Bronchial epithelial cell (primary cell): ENCODE measurements around the gene CCSER1. TPM values are rescaled to one million over a fixed set of nuclear protein-coding genes. Genes with fewer than 3 reads are reported as not detected.
"Not testable (repeated sequence)": the region's sequence is repeated elsewhere in the genome, so short reads cannot be mapped to it uniquely, and the experiment has no call there.

ENCODE experiments used
- DNase-seq: peaks from one replicate; pipeline ENCODE4 v3.0.0-alpha.2; 2010; ENCODE audit warnings: low read depth
- FAIRE-seq: peaks from 2 replicates; lab custom pipeline; 2011; peaks lifted over from hg19 to GRCh38; lab: Jason Lieb, UNC
- H3K27me3 ChIP-seq: 2 replicates; pipeline ENCODE4 v1.5.1; 2011; ENCODE audit warnings: low read length; ENCODE audit not compliant: control insufficient read depth, insufficient read depth
- H3K36me3 ChIP-seq: 2 replicates; pipeline ENCODE4 v1.5.1; 2011; ENCODE audit warnings: low read length; ENCODE audit not compliant: control insufficient read depth, insufficient read depth
- H3K4me3 ChIP-seq: 2 replicates; pipeline ENCODE4 v1.5.1; 2011; ENCODE audit warnings: mild to moderate bottlenecking, low read depth, low read length, control low read depth
- total RNA-seq: library from RNA; depleted of rRNA; stranded (reverse); fragments of >200 nt; gene quantifications from 2 replicates; pipeline ENCODE4 v1.2.1, GENCODE V29; 2014
- TF ChIP-seq, protein P1 (sequence below): IDR thresholded peaks from 2 replicates; pipeline ENCODE4 v1.5.1; 2011; ENCODE audit warnings: mild to moderate bottlenecking, moderate library complexity, low read length, control low read depth, inconsistent platforms; ENCODE audit not compliant: insufficient read depth, severe bottlenecking

The CCSER1 gene
- total RNA-seq, 1 donor from 2014 or later = 6.6 TPM

DNA sequence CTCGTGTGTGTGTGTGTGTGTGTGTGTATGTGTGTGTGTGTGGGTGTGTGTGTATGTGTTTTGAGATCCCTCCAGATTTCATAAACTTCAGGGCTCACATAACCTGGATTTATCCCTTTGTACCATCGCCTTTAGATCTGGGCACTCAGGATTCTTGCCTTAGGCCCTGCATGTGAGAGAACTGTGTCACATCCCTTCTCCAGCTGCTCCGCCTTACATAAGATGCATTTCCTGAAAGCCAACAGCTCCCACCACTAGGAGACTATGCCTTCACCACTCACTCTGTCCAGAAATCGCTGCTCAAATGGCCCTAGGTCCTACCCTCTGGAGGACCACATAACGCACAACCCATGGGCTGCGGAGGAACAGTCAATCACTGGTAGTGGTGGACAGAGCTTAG lies 348.8 kb downstream of the CCSER1 start:
- TF ChIP-seq, protein P1, sequence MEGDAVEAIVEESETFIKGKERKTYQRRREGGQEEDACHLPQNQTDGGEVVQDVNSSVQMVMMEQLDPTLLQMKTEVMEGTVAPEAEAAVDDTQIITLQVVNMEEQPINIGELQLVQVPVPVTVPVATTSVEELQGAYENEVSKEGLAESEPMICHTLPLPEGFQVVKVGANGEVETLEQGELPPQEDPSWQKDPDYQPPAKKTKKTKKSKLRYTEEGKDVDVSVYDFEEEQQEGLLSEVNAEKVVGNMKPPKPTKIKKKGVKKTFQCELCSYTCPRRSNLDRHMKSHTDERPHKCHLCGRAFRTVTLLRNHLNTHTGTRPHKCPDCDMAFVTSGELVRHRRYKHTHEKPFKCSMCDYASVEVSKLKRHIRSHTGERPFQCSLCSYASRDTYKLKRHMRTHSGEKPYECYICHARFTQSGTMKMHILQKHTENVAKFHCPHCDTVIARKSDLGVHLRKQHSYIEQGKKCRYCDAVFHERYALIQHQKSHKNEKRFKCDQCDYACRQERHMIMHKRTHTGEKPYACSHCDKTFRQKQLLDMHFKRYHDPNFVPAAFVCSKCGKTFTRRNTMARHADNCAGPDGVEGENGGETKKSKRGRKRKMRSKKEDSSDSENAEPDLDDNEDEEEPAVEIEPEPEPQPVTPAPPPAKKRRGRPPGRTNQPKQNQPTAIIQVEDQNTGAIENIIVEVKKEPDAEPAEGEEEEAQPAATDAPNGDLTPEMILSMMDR = no peak
- DNase-seq = no peak
- Histone ChIP-seq H3K4me3 (no peak overlapping the region), H3K27me3 (no peaks in the 10 kb centered on the region), H3K36me3 (no peaks in the 10 kb centered on the region)
- no peak for FAIRE-seq

GRCh38 chr4:90476586-90476985 lies 349.4 kb downstream of the CCSER1 start:
- TF ChIP-seq, protein P1 = no peak
- DNase-seq (no peak), FAIRE-seq (no peak)
- Histone ChIP-seq H3K27me3 (no peaks in the 10 kb centered on the region), H3K4me3 (no peak overlapping the region), H3K36me3 (no peaks in the 10 kb centered on the region)

GRCh38 chr4:90484894-90485293 lies 357.7 kb downstream of the CCSER1 start:
- not testable (repeated sequence) for DNase-seq, H3K36me3 ChIP-seq, FAIRE-seq, H3K27me3 ChIP-seq, H3K4me3 ChIP-seq

DNA sequence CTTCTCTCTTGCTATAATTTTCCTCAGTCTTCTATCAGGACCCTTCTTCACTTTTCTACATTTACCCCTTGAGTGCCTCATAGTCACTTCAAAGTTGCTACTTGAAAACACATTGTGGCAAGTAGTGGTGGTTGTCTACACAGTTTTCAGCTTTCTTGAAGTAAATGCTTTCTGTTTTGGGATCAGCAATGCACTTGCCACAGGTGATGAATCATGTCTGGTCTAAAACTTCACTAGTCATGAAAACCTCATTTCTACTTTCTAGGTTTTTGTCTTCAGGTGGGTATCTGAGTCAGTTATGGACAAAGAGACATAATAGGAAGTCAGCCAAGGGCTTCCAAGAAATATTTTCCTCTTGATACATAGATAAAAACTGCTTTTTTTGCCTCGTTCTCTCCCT lies 359.2 kb downstream of the CCSER1 start:
- DNase-seq = peak; percentile 29
- no peaks in the 10 kb centered on the region for H3K27me3 ChIP-seq
- TF ChIP-seq, protein P1 = no peak

DNA sequence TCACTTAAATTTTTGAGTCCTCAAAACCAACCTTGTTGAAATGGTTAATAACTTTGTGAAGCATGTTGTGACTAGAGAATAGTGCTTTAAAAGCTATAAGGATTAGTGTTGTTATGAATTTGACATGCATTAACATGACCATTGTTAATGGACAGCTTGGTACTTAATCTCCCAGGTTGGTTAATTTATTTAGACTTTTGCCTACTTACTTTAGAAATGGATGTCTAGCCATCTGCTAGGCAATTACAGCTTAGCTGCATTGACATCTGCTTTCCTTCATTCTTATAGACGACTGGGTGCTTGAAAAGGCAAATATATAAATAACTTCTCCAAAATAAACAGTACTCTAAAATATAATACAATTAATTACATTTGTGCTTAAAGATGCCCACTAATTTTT lies 368.0 kb downstream of the CCSER1 start:
- DNase-seq = no peak
- Histone ChIP-seq H3K36me3 (no peaks in the 10 kb centered on the region), H3K27me3 (no peaks in the 10 kb centered on the region), H3K4me3 (no peak overlapping the region)
- TF ChIP-seq, protein P1 = no peak
- FAIRE-seq = no peak

More for the DNA sequence above, 359.2 kb downstream of the CCSER1 start:
- Histone ChIP-seq H3K4me3 (no peak overlapping the region), H3K36me3 (no peaks in the 10 kb centered on the region)
- FAIRE-seq = no peak

DNA sequence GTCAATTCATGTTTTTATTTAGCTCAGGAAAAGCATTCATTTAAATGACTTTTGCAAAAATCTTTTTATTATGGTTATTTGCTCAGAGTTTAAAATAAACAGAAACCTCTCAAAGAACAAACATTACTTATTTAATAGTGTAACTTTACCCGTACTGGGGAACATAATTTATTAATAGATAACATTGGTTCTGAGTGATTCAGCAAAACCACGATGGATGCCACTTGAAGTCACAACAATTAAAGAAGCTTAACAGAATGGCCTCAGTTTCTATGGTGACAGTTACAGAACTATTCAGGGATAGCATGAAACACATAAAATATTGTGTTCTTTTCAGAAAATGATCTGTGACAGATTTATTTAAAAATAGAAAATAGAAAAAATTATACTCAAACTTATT lies 368.7 kb downstream of the CCSER1 start:
- FAIRE-seq (no peak), DNase-seq (no peak)
- Histone ChIP-seq H3K27me3 (no peaks in the 10 kb centered on the region), H3K4me3 (no peak overlapping the region), H3K36me3 (no peaks in the 10 kb centered on the region)
- TF ChIP-seq, protein P1 = no peak
